Right lung (tissue), 5 donors: ENCODE data around the gene NAA40. TPM values are rescaled to one million over a fixed set of nuclear protein-coding genes. Genes with fewer than 3 reads are reported as not detected.

ENCODE experiments used
- polyA plus RNA-seq, 5 donors: library from polyadenylated mRNA; unstranded; fragments of 120-200 nt; gene quantifications; one replicate each; pipeline versions ENCODE4 v1.2.1 to v1.2.3, GENCODE V29; 2013; ENCODE audit warnings: inconsistent platforms in 1 of 5, low replicate concordance in 1 of 5; ENCODE audit not compliant: insufficient read length in 5 of 5, insufficient read depth in 1 of 5

Gene NAA40
- polyA plus RNA-seq, 5 donors = 24.8 to 31.1 (median 28.0) TPM

Other genes starting within 250 kb of the NAA40 start
- 10 to 100 TPM; 27.3 to 38.4 (median 34.5) TPM for gene ZFTA, start 170.2 kb upstream of the NAA40 start, polyA plus RNA-seq
- gene SPINDOC, start 125.5 kb upstream of the NAA40 start, polyA plus RNA-seq = 10 to 100 TPM; 28.3 to 48.4 (median 38.5) TPM
- gene MARK2, start 99.9 kb upstream of the NAA40 start, polyA plus RNA-seq = 10 to 100 TPM; 27.0 to 35.1 (median 30.1) TPM
- gene RCOR2, start 21.8 kb upstream of the NAA40 start, polyA plus RNA-seq = 10 to 100 TPM in 4 of 5 donors, 1 to 10 TPM in 1; 8.9 to 20.7 (median 12.6) TPM
- gene COX8A, start 35.6 kb downstream of the NAA40 start, polyA plus RNA-seq = 100 to 1,000 TPM; 128 to 250 (median 158) TPM
- 100 to 1,000 TPM in 1 of 5 donors, 10 to 100 TPM in 4; 72.3 to 105 (median 81.2) TPM for gene OTUB1, start 47.4 kb downstream of the NAA40 start, polyA plus RNA-seq
- gene FLRT1, start 96.9 kb downstream of the NAA40 start, polyA plus RNA-seq = 1 to 10 TPM; 2.3 to 4.4 (median 3.5) TPM
- 10 to 100 TPM; 16.4 to 26.7 (median 24.3) TPM for gene MACROD1, start 227.1 kb downstream of the NAA40 start, polyA plus RNA-seq
- gene STIP1, start 247.2 kb downstream of the NAA40 start, polyA plus RNA-seq = 100 to 1,000 TPM; 168 to 203 (median 187) TPM